Adrenal gland (tissue), 12 donors: ENCODE data around the gene ZGLP1. TPM values are rescaled to one million over a fixed set of nuclear protein-coding genes. Genes with fewer than 3 reads are reported as not detected.

ENCODE experiments used
- DNase-seq, 7 donors: peaks; one replicate each; pipeline ENCODE4 v3.0.0-alpha.2; 2019 to 2020
- H3K27ac ChIP-seq, 5 donors: fragments of 200-600 bp; sonication (generic) in 4 of 5; 1 replicate in 3 of 5; 2 replicates in 2 of 5; pipeline versions ENCODE4 v1.5.1 to v1.8.0; 2016 to 2020; ENCODE audit warnings: mild to moderate bottlenecking in 1 of 5
- H3K27me3 ChIP-seq: fragments of 200-600 bp; 2 replicates; pipeline ENCODE4 v1.8.0; 2021
- H3K36me3 ChIP-seq, 2 donors: fragments of 200-600 bp; replicated peaks in 1 of 2; 1 replicate in 1 of 2; 2 replicates in 1 of 2; pipeline versions ENCODE4 v1.5.1 to v1.8.0; 2018 to 2022
- H3K4me1 ChIP-seq, 2 donors: fragments of 200-600 bp; replicated peaks in 1 of 2; 1 replicate in 1 of 2; 2 replicates in 1 of 2; pipeline versions ENCODE4 v1.5.1 to v1.8.0; 2018 to 2021
- H3K4me3 ChIP-seq, 4 donors: fragments of 200-600 bp; sonication (generic) in 3 of 4; one replicate each; pipeline ENCODE4 v1.5.1; 2016 to 2018
- H3K9me3 ChIP-seq, 3 donors: fragments of 200-600 bp; sonication (generic) in 1 of 3; replicated peaks in 1 of 3; 1 replicate in 2 of 3; 2 replicates in 1 of 3; pipeline versions ENCODE4 v1.5.1 to v1.8.0; 2016 to 2021
- CTCF ChIP-seq, 6 experiments: fragments of 450-650 bp in 4 of 6; fragments of 200-600 bp in 2 of 6; sonication (generic) in 1 of 6; IDR thresholded peaks; 1 replicate in 5 of 6; 2 replicates in 1 of 6; pipeline versions ENCODE4 v1.5.1 to v1.8.0; 2016 to 2021; ENCODE audit warnings: antibody characterized with exemption in 6 of 6, mild to moderate bottlenecking in 2 of 6, moderate library complexity in 1 of 6
- POLR2A ChIP-seq, 2 donors: fragments of 450-650 bp; IDR thresholded peaks; one replicate each; pipeline ENCODE4 v1.6.1; 2017; ENCODE audit warnings: antibody characterized with exemption in 2 of 2, mild to moderate bottlenecking in 2 of 2, moderate library complexity in 1 of 2
- WGBS, 4 donors: extraction: QIAGEN DNeasy Blood & Tissue Kit in 2 of 4; methylation state at CpG; one replicate each; pipeline versions ENCODE4 v1.1.5 to v1.1.7; 2013 to 2017; 5-methylcytosine and 5-hydroxymethylcytosine counted together
- intact Hi-C, 2 donors: fragments of 100-400 bp; cut with DNase I; formaldehyde crosslinking; loops; one replicate each; pipeline versions ENCODE4 v1.14.1 to v1.15.0; 2022 to 2023
- polyA plus RNA-seq, 3 donors: library from polyadenylated mRNA; stranded (reverse); fragments of 200-250 nt in 2 of 3; fragments of 350-450 nt in 1 of 3; fragmentation: Illumina TruSeq in 1 of 3; extraction: RNeasy Lipid Tissue Mini Kit (QIAGEN cat#74804) in 1 of 3; gene quantifications; one replicate each; pipeline ENCODE4 v1.2.3, GENCODE V29; 2013 to 2014
- total RNA-seq, 9 donors: library from RNA; depleted of rRNA in 4 of 9; stranded (reverse); fragments of >200 nt in 4 of 9; fragments of 120-200 nt in 1 of 9; fragmentation: NEBNext Ultra II Directional in 1 of 9; extraction: Animal tissue kit (Norgen Biotek cat#: 25700) in 1 of 9; gene quantifications; one replicate each; pipeline versions ENCODE4 v1.1.0 to v1.2.4, GENCODE V29; 2013 to 2023
- donor health status: healthy with polysubstance abuse.
- donor health status: Bipolar disorder and iron deficiency.
- donor health status: DM: yes; HTN: yes; CAD: no.
- donor health status: DM: no; HTN: no; CAD: no.
- donor health status: DM: no; HTN: no; CAD: no.
- donor health status: DM: yes; HTN: yes; CAD: no.

Gene ZGLP1
- total and polyA plus RNA-seq, 12 donors, result 0.48 to 38.8 (median 2.8) TPM; not detected in 2

- intact Hi-C loops, result no loop called here
- Histone ChIP-seq H3K27ac (peak within 1 kb of the TSS in 2 of 5 donors; percentile 45 to 70), H3K4me3 (peak within 1 kb of the TSS; percentile 28 to 86 (median 82)), H3K36me3 (peaks cover 0 to 40% of the 10 kb centered on the region in 2 donors), H3K4me1 (peaks cover 7 to 12% of the 10 kb centered on the region in 2 donors), H3K9me3 (no peaks in the 10 kb centered on the region), H3K27me3 (no peaks in the 10 kb centered on the region)
- TF ChIP-seq CTCF (IDR thresholded peaks at IDR 0.05) (no peak), POLR2A (IDR thresholded peaks at IDR 0.05) (no peak)
- peak; percentile 82 to 93 (median 89) for DNase-seq
- WGBS, 4 donors, result 0 to 4% (median 1%) methylated on average over 11 to 55 of the region's 55 CpGs
These were observed 6.0 kb upstream of the ZGLP1 start, which contains the start of gene FDX2 for GRCh38 chr19:10315335-10316214. Gene FDX2 (minus strand): TSS chr19:10316015. CDS start chr19:10315996, 19 bp downstream.

GRCh38 chr19:10306327-10306726, 3.3 kb downstream of the ZGLP1 start:
- no peaks in the 10 kb centered on the region for H3K27me3 ChIP-seq
- no peaks in the 10 kb centered on the region for H3K36me3 ChIP-seq
- H3K27ac ChIP-seq, result no peak overlapping the region
- H3K9me3 ChIP-seq, result no peaks in the 10 kb centered on the region
- no peak overlapping the region for H3K4me3 ChIP-seq
- TF ChIP-seq POLR2A (IDR thresholded peaks at IDR 0.05) (no peak), CTCF (IDR thresholded peaks at IDR 0.05) (no peak)
- no peaks in the 10 kb centered on the region for H3K4me1 ChIP-seq
- no peak for DNase-seq
- 77 to 89% (median 81%) methylated on average over 5 of the region's 5 CpGs for WGBS, 4 donors
- intact Hi-C loops, result no loop called here

- no peaks in the 10 kb centered on the region for H3K4me1 ChIP-seq
- peak in 2 of 7 donors; percentile 34 for DNase-seq
- intact Hi-C loops, result no loop called here
- no peaks in the 10 kb centered on the region for H3K36me3 ChIP-seq
- no peak overlapping the region for H3K27ac ChIP-seq
- 68 to 77% (median 74%) methylated on average over 10 to 17 of the region's 17 CpGs for WGBS, 4 donors
- no peak overlapping the region for H3K4me3 ChIP-seq
- no peaks in the 10 kb centered on the region for H3K9me3 ChIP-seq
- no peak for TF ChIP-seq POLR2A (IDR thresholded peaks at IDR 0.05)
- TF ChIP-seq CTCF (IDR thresholded peaks at IDR 0.05), result no peak
- H3K27me3 ChIP-seq, result no peaks in the 10 kb centered on the region
These were observed 4.3 kb downstream of the ZGLP1 start for GRCh38 chr19:10305139-10305806.
